Measurements from ENCODE around the gene GGA3. TPM values are rescaled to one million over a fixed set of nuclear protein-coding genes. Genes with fewer than 3 reads are reported as not detected.

The GGA3 gene
- total RNA-seq, 1 experiment from 2014 or later: 58.3 TPM

DNA sequence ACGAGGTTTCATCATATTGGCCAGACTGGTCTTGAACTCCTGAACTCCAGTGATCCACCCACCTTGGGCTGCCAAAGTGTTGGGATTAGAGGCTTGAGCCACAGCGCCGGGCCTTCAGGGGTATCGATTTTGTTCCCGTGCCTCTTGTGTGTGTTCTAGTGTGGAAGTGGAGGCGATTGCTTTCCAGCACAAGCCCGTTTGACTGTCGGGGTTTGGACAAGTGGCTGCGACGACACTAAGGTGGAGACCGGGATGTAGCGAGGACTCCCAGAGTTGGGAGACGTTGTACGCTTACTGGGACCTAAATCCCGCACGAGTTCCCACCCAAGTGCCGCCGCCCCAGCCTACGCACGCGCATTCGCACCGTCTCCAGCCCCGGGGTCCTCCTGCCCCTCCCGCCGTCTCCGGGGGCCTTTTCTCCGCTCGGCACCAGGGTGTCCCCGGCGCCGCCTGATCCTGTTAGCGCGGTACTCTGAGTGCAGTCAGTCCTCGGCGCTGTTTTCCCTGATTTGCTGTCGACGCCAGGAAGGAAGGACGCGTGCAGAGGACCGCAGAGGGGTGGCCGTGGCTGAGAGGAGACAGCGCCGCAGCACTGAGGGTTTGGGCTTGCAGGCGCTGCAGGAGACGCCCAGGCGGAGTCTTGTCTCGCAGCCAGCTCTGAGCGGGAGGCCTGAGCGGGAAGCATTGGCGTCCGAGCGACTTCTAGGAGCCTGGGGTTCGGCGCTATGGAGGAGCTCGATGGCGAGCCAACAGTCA, 56.2 kb downstream of the GGA3 start, which contains the start of gene NUP85:
TSS of gene NUP85 (plus strand) at position 643 of the 756 bp plus-strand sequence. CDS start at position 726, 83 bp downstream.
- H3K4me3 ChIP-seq (replicated peaks in 1 of 2; ENCODE audit: low read depth in 1 of 2, low read length in 2 of 2): peak within 1 kb of the TSS; percentile 75 to 85
- TF ChIP-seq CEBPB (IDR thresholded peaks at IDR 0.05; ENCODE audit: low read depth) (0 out of 2 replicates have a peak, but pooled peaks have one; percentile 42), CBX3 (IDR thresholded peaks at IDR 0.05; ENCODE audit: low read depth) (no peak; the same call in 1 of the 2 replicates), YY1 (IDR thresholded peaks at IDR 0.05; ENCODE audit: extremely low read depth, insufficient replicate concordance, low read depth, low read length) (peak; percentile 39), POLR2AphosphoS5 (IDR thresholded peaks at IDR 0.05; ENCODE audit: low read depth, low read length) (peak; percentile 90), EZH2phosphoT487 (IDR thresholded peaks at IDR 0.05; ENCODE audit: borderline replicate concordance) (no peak), ZNF274 (IDR thresholded peaks at IDR 0.05; ENCODE audit: low read depth, low read length) (no peak), SRF (IDR thresholded peaks at IDR 0.05; ENCODE audit: low read depth) (no peak), TCF7L2 (IDR thresholded peaks at IDR 0.05; ENCODE audit: borderline replicate concordance, extremely low read depth, insufficient read depth, insufficient read length) (no peak), POLR2A (IDR thresholded peaks at IDR 0.05; ENCODE audit: borderline replicate concordance, extremely low read depth, insufficient read depth, insufficient read length) (peak; percentile 98), SIN3A (IDR thresholded peaks at IDR 0.05; ENCODE audit: low read depth) (peak; percentile 89), SP1 (IDR thresholded peaks at IDR 0.05; ENCODE audit: low read depth) (peak; percentile 87), MAX (IDR thresholded peaks at IDR 0.05) (peak; percentile 88), EGR1 (IDR thresholded peaks at IDR 0.05; ENCODE audit: low read depth) (peak; percentile 70), ZFX (IDR thresholded peaks at IDR 0.05) (peak; percentile 76; the same call in 1 of the 2 replicates)
- TF ChIP-seq, protein P1, sequence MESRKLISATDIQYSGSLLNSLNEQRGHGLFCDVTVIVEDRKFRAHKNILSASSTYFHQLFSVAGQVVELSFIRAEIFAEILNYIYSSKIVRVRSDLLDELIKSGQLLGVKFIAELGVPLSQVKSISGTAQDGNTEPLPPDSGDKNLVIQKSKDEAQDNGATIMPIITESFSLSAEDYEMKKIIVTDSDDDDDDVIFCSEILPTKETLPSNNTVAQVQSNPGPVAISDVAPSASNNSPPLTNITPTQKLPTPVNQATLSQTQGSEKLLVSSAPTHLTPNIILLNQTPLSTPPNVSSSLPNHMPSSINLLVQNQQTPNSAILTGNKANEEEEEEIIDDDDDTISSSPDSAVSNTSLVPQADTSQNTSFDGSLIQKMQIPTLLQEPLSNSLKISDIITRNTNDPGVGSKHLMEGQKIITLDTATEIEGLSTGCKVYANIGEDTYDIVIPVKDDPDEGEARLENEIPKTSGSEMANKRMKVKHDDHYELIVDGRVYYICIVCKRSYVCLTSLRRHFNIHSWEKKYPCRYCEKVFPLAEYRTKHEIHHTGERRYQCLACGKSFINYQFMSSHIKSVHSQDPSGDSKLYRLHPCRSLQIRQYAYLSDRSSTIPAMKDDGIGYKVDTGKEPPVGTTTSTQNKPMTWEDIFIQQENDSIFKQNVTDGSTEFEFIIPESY (IDR thresholded peaks at IDR 0.05; ENCODE audit: extremely low read depth, insufficient replicate concordance, low read length): peak; percentile 4
- intact Hi-C loops (cut with micrococcal nuclease): loop anchor here (1.0 to 2.0 kb wide), 2 partner anchors 56 to 170 kb away; partner anchors contain the start of genes GGA3 and MRPS7
- H3K27me3 ChIP-seq (ENCODE audit: insufficient read depth, low read length): no peaks in the 10 kb centered on the region
- H3K9me2 ChIP-seq (ENCODE audit: insufficient read depth): no peaks in the 10 kb centered on the region
- RAD21 ChIA-PET (ENCODE audit: low non-redundant PET in 1 of 2, low total read pairs in 2 of 2, uncharacterized antibody in 2 of 2, unreplicated experiment in 2 of 2): no interaction called here
- H3K36me3 ChIP-seq (ENCODE audit: control insufficient read depth in 1 of 2, insufficient read depth in 2 of 2, low read length in 2 of 2): peaks cover 12 to 13% of the 10 kb centered on the region in 2 experiments; a peak in 3 of 4 replicates
- POLR2A ChIA-PET: interaction anchor here (0.6 to 2.2 kb wide), 15 partner anchors 11 to 221 kb away, joined by 3 to 8 read pairs (median 3); partner anchors contain the start of genes ARMC7, GRB2, JPT1 and SUMO2
- H3K79me2 ChIP-seq (ENCODE audit: insufficient read depth, low read length): peaks cover 56% of the 10 kb centered on the region
- peak within 1 kb of the TSS; percentile 85 for H3K27ac ChIP-seq (ENCODE audit: low read depth, low read length)
- H2AFZ ChIP-seq (ENCODE audit: low read depth, low read length, poor library complexity, severe bottlenecking): peak within 1 kb of the TSS; percentile 63
- BruUV-seq (replicated peaks): no TSS peak
- H4K20me1 ChIP-seq (ENCODE audit: insufficient read depth): no peaks in the 10 kb centered on the region
- DNase-seq (ENCODE audit: low read depth, low spot score) (peak; percentile 96), ATAC-seq (peak; percentile 87)
- H3K4me2 ChIP-seq (ENCODE audit: low read length): peak within 1 kb of the TSS; percentile 76
- H3K4me1 ChIP-seq (ENCODE audit: control insufficient read depth in 1 of 2, insufficient read depth in 2 of 2, low read length in 2 of 2): peaks cover 11 to 27% of the 10 kb centered on the region in 2 experiments
- H3K9ac ChIP-seq (ENCODE audit: low read length): peak within 1 kb of the TSS; percentile 95
- H3K9me3 ChIP-seq (ENCODE audit: control insufficient read depth in 1 of 2, insufficient read depth in 1 of 2, low read depth in 1 of 2, low read length in 2 of 2): no peaks in the 10 kb centered on the region
- CTCF ChIA-PET: interaction anchor here (0.7 to 1.8 kb wide), 4 partner anchors 35 to 207 kb away, joined by 3 to 4 read pairs (median 4); no protein-coding TSS in a partner anchor
